ENCODE data around the gene F2RL3. TPM values are rescaled to one million over a fixed set of nuclear protein-coding genes. Genes with fewer than 3 reads are reported as not detected.

Gene F2RL3
- polyA plus RNA-seq, 1 experiment, result not detected

GRCh38 chr19:16878181-16878965 is 10.4 kb upstream of the F2RL3 start:
- H3K4me3 ChIP-seq (ENCODE audit: low read depth, low read length), result no peak overlapping the region
- no peak for DNase-seq (ENCODE audit: low read depth)
- no peaks in the 10 kb centered on the region for H3K27me3 ChIP-seq (ENCODE audit: control insufficient read depth, insufficient read depth, low read length)
- POLR2A ChIA-PET, result no interaction called here
- CTCF ChIA-PET, result no interaction called here
- peaks cover 27% of the 10 kb centered on the region for H3K36me3 ChIP-seq (ENCODE audit: control insufficient read depth, insufficient read depth, low read length)
- no peak for TF ChIP-seq CTCF (IDR thresholded peaks at IDR 0.05; ENCODE audit: insufficient read depth, low read depth, low read length)

GRCh38 chr19:16880884-16881554 is 7.8 kb upstream of the F2RL3 start:
- Histone ChIP-seq H3K36me3 (ENCODE audit: control insufficient read depth, insufficient read depth, low read length) (peaks cover 21% of the 10 kb centered on the region), H3K27me3 (ENCODE audit: control insufficient read depth, insufficient read depth, low read length) (no peaks in the 10 kb centered on the region), H3K4me3 (ENCODE audit: low read depth, low read length) (no peak overlapping the region)
- ChIA-PET CTCF (no interaction called here), POLR2A (no interaction called here)
- no peak for TF ChIP-seq CTCF (IDR thresholded peaks at IDR 0.05; ENCODE audit: insufficient read depth, low read depth, low read length)
- DNase-seq (ENCODE audit: low read depth), result no peak

GRCh38 chr19:16882146-16882545 is 6.7 kb upstream of the F2RL3 start:
- TF ChIP-seq CTCF (IDR thresholded peaks at IDR 0.05; ENCODE audit: insufficient read depth, low read depth, low read length), result no peak
- Histone ChIP-seq H3K36me3 (ENCODE audit: control insufficient read depth, insufficient read depth, low read length) (peaks cover 12% of the 10 kb centered on the region), H3K27me3 (ENCODE audit: control insufficient read depth, insufficient read depth, low read length) (no peaks in the 10 kb centered on the region), H3K4me3 (ENCODE audit: low read depth, low read length) (no peak overlapping the region)
- CTCF ChIA-PET, result no interaction called here
- DNase-seq (ENCODE audit: low read depth), result no peak
- POLR2A ChIA-PET, result no interaction called here

- ChIA-PET POLR2A (no interaction called here), CTCF (no interaction called here)
- H3K36me3 ChIP-seq (ENCODE audit: control insufficient read depth, insufficient read depth, low read length), result peaks cover 3% of the 10 kb centered on the region
- no peak overlapping the region for H3K4me3 ChIP-seq (ENCODE audit: low read depth, low read length)
- no peaks in the 10 kb centered on the region for H3K27me3 ChIP-seq (ENCODE audit: control insufficient read depth, insufficient read depth, low read length)
- no peak for DNase-seq (ENCODE audit: low read depth)
- TF ChIP-seq CTCF (IDR thresholded peaks at IDR 0.05; ENCODE audit: insufficient read depth, low read depth, low read length), result no peak
Observed at GRCh38 chr19:16883522-16883921, 5.3 kb upstream of the F2RL3 start.

- no peaks in the 10 kb centered on the region; the same call in 1 of the 2 replicates for H3K36me3 ChIP-seq (ENCODE audit: control insufficient read depth, insufficient read depth, low read length)
- no peak for TF ChIP-seq CTCF (IDR thresholded peaks at IDR 0.05; ENCODE audit: insufficient read depth, low read depth, low read length)
- ChIA-PET CTCF (no interaction called here), POLR2A (no interaction called here)
- H3K4me3 ChIP-seq (ENCODE audit: low read depth, low read length), result no peak overlapping the region
- DNase-seq (ENCODE audit: low read depth), result no peak
- no peaks in the 10 kb centered on the region for H3K27me3 ChIP-seq (ENCODE audit: control insufficient read depth, insufficient read depth, low read length)
Observed at GRCh38 chr19:16885166-16885565, 3.6 kb upstream of the F2RL3 start.
